H1 (cell line): ENCODE results near the gene HARS2. TPM values are rescaled to one million over a fixed set of nuclear protein-coding genes. Genes with fewer than 3 reads are reported as not detected.
"Not testable (repeated sequence)": the region's sequence is repeated elsewhere in the genome, so short reads cannot be mapped to it uniquely, and the experiment has no call there.

Source experiments
- CTCF ChIA-PET: fragments of 300-600 bp; sonication (Branson Sonifier 250); formaldehyde crosslinking; loops from one replicate; lab custom pipeline; 2021; ENCODE audit not compliant: partially characterized antibody; lab: Charles Lee
- POLR2A ChIA-PET: fragments of 300-600 bp; sonication (Branson Sonifier 250); formaldehyde crosslinking; loops from one replicate; lab custom pipeline; 2021; ENCODE audit warnings: inconsistent platforms; ENCODE audit not compliant: partially characterized antibody; lab: Charles Lee
- DNase-seq, 2 experiments: peaks; one replicate each; pipeline versions ENCODE4 v3.0.0 to v3.0.0-alpha.2; 2010 to 2022; ENCODE audit warnings: low spot score in 2 of 2, low read depth in 1 of 2, mixed read lengths in 1 of 2
- FAIRE-seq: peaks from 2 replicates; lab custom pipeline; 2011; peaks lifted over from hg19 to GRCh38; lab: Jason Lieb, UNC
- H2AFZ ChIP-seq: 2 replicates; pipeline ENCODE4 v1.8.1; 2012; ENCODE audit warnings: low read length, inconsistent platforms
- H2AK5ac ChIP-seq: 2 replicates; pipeline ENCODE4 v1.6.1; 2013; ENCODE audit warnings: low read depth, low read length
- H2BK120ac ChIP-seq: replicated peaks from 2 replicates; pipeline ENCODE3; 2013; ENCODE audit warnings: low read depth, low read length, inconsistent platforms
- H2BK12ac ChIP-seq: 2 replicates; pipeline ENCODE4 v1.6.1; 2013; ENCODE audit warnings: low read depth, low read length
- H2BK15ac ChIP-seq: 2 replicates; pipeline ENCODE4 v1.6.1; 2013; ENCODE audit warnings: low read length
- H2BK20ac ChIP-seq: 2 replicates; pipeline ENCODE4 v1.6.1; 2013; ENCODE audit warnings: low read length
- H2BK5ac ChIP-seq: 2 replicates; pipeline ENCODE4 v1.6.1; 2013; ENCODE audit warnings: low read depth, low read length
- H3K14ac ChIP-seq: 2 replicates; pipeline ENCODE4 v1.6.1; 2013; ENCODE audit warnings: inconsistent platforms; ENCODE audit not compliant: insufficient read length
- H3K18ac ChIP-seq: 2 replicates; pipeline ENCODE4 v1.6.1; 2013; ENCODE audit warnings: low read length; ENCODE audit errors: extremely low read depth
- H3K23ac ChIP-seq: 2 replicates; pipeline ENCODE4 v1.6.1; 2013; ENCODE audit warnings: inconsistent platforms; ENCODE audit not compliant: insufficient read length
- H3K23me2 ChIP-seq: 2 replicates; pipeline ENCODE4 v1.6.1; 2013; ENCODE audit warnings: low read depth, low read length
- H3K27ac ChIP-seq: 2 replicates; pipeline ENCODE4 v1.6.1; 2011; ENCODE audit warnings: low read depth, low read length, inconsistent platforms
- H3K27me3 ChIP-seq, 4 experiments: replicated peaks in 1 of 4; 1 replicate in 1 of 4; 2 replicates in 3 of 4; pipeline versions ENCODE4 v1.6.1 to v1.8.1; 2011 to 2013; ENCODE audit warnings: low read length in 3 of 4, mild to moderate bottlenecking in 3 of 4, inconsistent platforms in 2 of 4, mixed read lengths in 2 of 4, moderate library complexity in 1 of 4; ENCODE audit not compliant: control insufficient read depth in 3 of 4, insufficient read depth in 3 of 4; ENCODE audit errors: extremely low read depth in 1 of 4
- H3K36me3 ChIP-seq, 4 experiments: 2 replicates each; pipeline versions ENCODE4 v1.6.1 to v1.8.1; 2011 to 2013; ENCODE audit warnings: mild to moderate bottlenecking in 4 of 4, low read length in 3 of 4, moderate library complexity in 2 of 4, control low read depth in 1 of 4, inconsistent platforms in 1 of 4; ENCODE audit not compliant: insufficient read depth in 4 of 4, control insufficient read depth in 2 of 4
- H3K4ac ChIP-seq: replicated peaks from 2 replicates; pipeline ENCODE3; 2013; ENCODE audit warnings: low read length, low read depth, mixed read lengths, inconsistent platforms; ENCODE audit not compliant: insufficient read length
- H3K4me1 ChIP-seq, 4 experiments: replicated peaks in 1 of 4; 1 replicate in 1 of 4; 2 replicates in 3 of 4; pipeline versions ENCODE4 v1.6.1 to v1.8.1; 2011 to 2013; ENCODE audit warnings: low read length in 3 of 4, inconsistent platforms in 2 of 4, mixed read lengths in 1 of 4; ENCODE audit not compliant: insufficient read depth in 4 of 4, control insufficient read depth in 3 of 4
- H3K4me2 ChIP-seq, 2 experiments: 2 replicates each; pipeline versions ENCODE4 v1.6.1 to v1.8.1; 2011 to 2013; ENCODE audit warnings: low read depth in 2 of 2, low read length in 2 of 2, control low read depth in 1 of 2, inconsistent platforms in 1 of 2, mild to moderate bottlenecking in 1 of 2; ENCODE audit not compliant: insufficient read depth in 1 of 2
- H3K4me3 ChIP-seq, 4 experiments: fragments of 200-600, 300-600 bp in 1 of 4; sonication (generic), shearing (Covaris generic), sonication (Bioruptor Twin) in 1 of 4; 2 replicates each; pipeline versions ENCODE4 v1.5.1 to v1.8.1; 2011 to 2016; ENCODE audit warnings: low read length in 4 of 4, low read depth in 3 of 4, control low read depth in 2 of 4, inconsistent platforms in 2 of 4, mild to moderate bottlenecking in 2 of 4, mixed read lengths in 1 of 4, moderate library complexity in 1 of 4; ENCODE audit not compliant: insufficient read depth in 2 of 4; ENCODE audit errors: extremely low read depth in 1 of 4
- H3K56ac ChIP-seq: replicated peaks from 2 replicates; pipeline ENCODE3; 2013; ENCODE audit warnings: low read depth, mild to moderate bottlenecking, mixed read lengths, low read length, inconsistent platforms; ENCODE audit not compliant: insufficient read length
- H3K79me1 ChIP-seq: 2 replicates; pipeline ENCODE4 v1.6.1; 2013; ENCODE audit warnings: low read depth, low read length, control low read depth
- H3K79me2 ChIP-seq, 2 experiments: 2 replicates each; pipeline versions ENCODE4 v1.6.1 to v1.8.1; 2012 to 2013; ENCODE audit warnings: low read length in 2 of 2, mild to moderate bottlenecking in 2 of 2, inconsistent platforms in 1 of 2; ENCODE audit not compliant: insufficient read depth in 2 of 2, control insufficient read depth in 1 of 2
- H3K9ac ChIP-seq, 4 experiments: replicated peaks in 1 of 4; 1 replicate in 1 of 4; 2 replicates in 3 of 4; pipeline versions ENCODE4 v1.6.1 to v1.8.1; 2011 to 2013; ENCODE audit warnings: low read depth in 3 of 4, low read length in 3 of 4, control low read depth in 2 of 4, mild to moderate bottlenecking in 2 of 4, moderate library complexity in 2 of 4, inconsistent platforms in 1 of 4; ENCODE audit errors: extremely low read depth in 1 of 4
- H3K9me3 ChIP-seq, 2 experiments: 2 replicates each; pipeline versions ENCODE4 v1.6.1 to v1.8.1; 2012 to 2013; ENCODE audit warnings: mild to moderate bottlenecking in 2 of 2, moderate library complexity in 2 of 2, control low read depth in 1 of 2, inconsistent platforms in 1 of 2, low read depth in 1 of 2, low read length in 1 of 2, mixed read lengths in 1 of 2; ENCODE audit not compliant: insufficient read depth in 2 of 2
- H4K20me1 ChIP-seq, 2 experiments: replicated peaks in 1 of 2; 2 replicates each; pipeline versions ENCODE3 to v1.8.1; 2011 to 2013; ENCODE audit warnings: inconsistent platforms in 2 of 2, low read length in 2 of 2, mild to moderate bottlenecking in 1 of 2; ENCODE audit not compliant: insufficient read depth in 2 of 2, control insufficient read depth in 1 of 2
- H4K5ac ChIP-seq: 2 replicates; pipeline ENCODE4 v1.6.1; 2013; ENCODE audit warnings: low read length, low read depth, mixed read lengths, inconsistent platforms; ENCODE audit not compliant: insufficient read length
- H4K8ac ChIP-seq: 2 replicates; pipeline ENCODE4 v1.8.0; 2013; ENCODE audit warnings: mild to moderate bottlenecking, moderate library complexity, low read length, inconsistent platforms; ENCODE audit not compliant: insufficient read depth; ENCODE audit errors: extremely low read depth
- H4K91ac ChIP-seq: replicated peaks from 2 replicates; pipeline ENCODE3; 2013; ENCODE audit warnings: low read length, mixed read lengths, inconsistent platforms; ENCODE audit not compliant: insufficient read length
- BACH1 ChIP-seq: IDR thresholded peaks from 2 replicates; pipeline ENCODE4 v1.6.1; 2012; ENCODE audit warnings: low read length, improper control_type of control experiment
- CTBP2 ChIP-seq: IDR thresholded peaks from 2 replicates; pipeline ENCODE4 v1.7.0; 2011; ENCODE audit warnings: borderline replicate concordance, mild to moderate bottlenecking, moderate library complexity, mixed read lengths, low read length; ENCODE audit not compliant: insufficient read depth, insufficient read length
- CTCF ChIP-seq, 3 experiments: IDR thresholded peaks; 1 replicate in 2 of 3; 2 replicates in 1 of 3; pipeline versions ENCODE4 v1.5.1 to v1.6.1; 2011; ENCODE audit warnings: low read length in 3 of 3, mild to moderate bottlenecking in 3 of 3, inconsistent platforms in 2 of 3, low read depth in 1 of 3, moderate library complexity in 1 of 3; ENCODE audit not compliant: insufficient read depth in 1 of 3; ENCODE audit errors: control extremely low read depth in 1 of 3
- JUN ChIP-seq: IDR thresholded peaks from 2 replicates; pipeline ENCODE4 v1.6.1; 2011; ENCODE audit warnings: low read depth, mild to moderate bottlenecking, improper control_type of control experiment, low read length
- NRF1 ChIP-seq: IDR thresholded peaks from 2 replicates; pipeline ENCODE4 v1.6.1; 2011; ENCODE audit warnings: mild to moderate bottlenecking, low read depth, low read length, improper control_type of control experiment
- RXRA ChIP-seq: IDR thresholded peaks from 2 replicates; pipeline ENCODE4 v1.6.1; 2011; ENCODE audit warnings: low read depth, mild to moderate bottlenecking, low read length, moderate library complexity; ENCODE audit not compliant: insufficient read depth
- SAP30 ChIP-seq: fragments of 300-600 bp; sonication (generic); IDR thresholded peaks from 2 replicates; pipeline ENCODE4 v1.7.1; 2012; ENCODE audit warnings: low read length, moderate library complexity, mild to moderate bottlenecking, inconsistent platforms; ENCODE audit not compliant: insufficient read depth, insufficient replicate concordance
- WGBS, 2 experiments: shearing (Covaris generic) in 1 of 2; methylation state at CpG; one replicate each; pipeline versions ENCODE4 v1.1.6 to v1.1.7; 2013 to 2015; ENCODE audit warnings: low lambda C conversion rate in 2 of 2, mixed read lengths in 2 of 2, inconsistent platforms in 1 of 2, low coverage in 1 of 2, missing lambda C conversion rate in 1 of 2; ENCODE audit not compliant: insufficient replicate concordance in 2 of 2, insufficient coverage in 1 of 2, insufficient read length in 1 of 2; ENCODE audit errors: extremely low coverage in 1 of 2, missing lambda C conversion rate in 1 of 2; 5-methylcytosine and 5-hydroxymethylcytosine counted together
- polyA plus RNA-seq, 7 experiments: library from polyadenylated mRNA; depleted of rRNA in 3 of 7; stranded (reverse) in 5 of 7; unstranded in 2 of 7; fragments of >200 nt in 5 of 7; fragments of 200-250 nt in 2 of 7; gene quantifications; 1 replicate in 5 of 7; 2 replicates in 1 of 7; 4 replicates in 1 of 7; pipeline versions ENCODE4 v1.2.1 to v1.2.3, GENCODE V29; 2011 to 2013; ENCODE audit warnings: missing spikeins in 2 of 7, mixed read lengths in 2 of 7
- total RNA-seq: library from RNA; stranded (reverse); fragmentation: NEBNext Ultra II Directional; extraction: Animal tissue kit (Norgen Biotek cat#: 25700); gene quantifications from 2 replicates; pipeline ENCODE4 v1.2.1, GENCODE V29; 2021

The HARS2 gene
- total and polyA plus RNA-seq, 2 of the 8 experiments (the other 6 are each of a cell fraction or from before 2014, with no cell fraction given) = 16.1 to 23.1 TPM

DNA sequence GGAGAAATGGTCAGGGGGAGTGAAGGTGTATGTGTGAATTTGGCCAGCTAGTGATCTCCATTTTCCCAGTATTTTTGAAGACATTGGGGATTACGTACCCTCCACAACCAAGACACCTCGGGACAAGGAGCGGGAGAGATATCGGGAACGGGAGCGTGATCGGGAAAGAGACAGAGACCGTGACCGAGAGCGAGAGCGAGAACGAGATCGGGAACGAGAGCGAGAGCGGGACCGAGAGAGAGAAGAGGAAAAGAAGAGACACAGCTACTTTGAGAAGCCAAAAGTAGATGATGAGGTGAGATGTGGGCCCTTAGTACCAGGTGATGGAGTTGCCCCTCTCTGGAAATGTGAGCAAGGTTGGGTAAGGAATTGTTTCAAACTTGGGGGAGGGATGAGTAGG lies 32.4 kb upstream of the HARS2 start (continued):
- TF ChIP-seq JUN (no peak), RXRA (no peak), NRF1 (no peak), BACH1 (no peak), SAP30 (no peak), CTBP2 (no peak), CTCF (IDR thresholded peaks at IDR 0.05; ENCODE audit: control extremely low read depth in 1 of 3, insufficient read depth in 1 of 3, low read depth in 1 of 3, low read length in 3 of 3) (no peak)

- H4K91ac ChIP-seq, H3K23me2 ChIP-seq, H3K4me2 ChIP-seq, H3K9ac ChIP-seq, H3K4ac ChIP-seq, CTCF ChIA-PET, H3K18ac ChIP-seq, H4K8ac ChIP-seq, H2BK120ac ChIP-seq, H2BK5ac ChIP-seq, H2BK20ac ChIP-seq, H2AFZ ChIP-seq, DNase-seq, H3K79me1 ChIP-seq, H3K14ac ChIP-seq, H3K56ac ChIP-seq, H4K20me1 ChIP-seq, H3K27me3 ChIP-seq, H3K79me2 ChIP-seq, H3K23ac ChIP-seq, H4K5ac ChIP-seq, H2AK5ac ChIP-seq, H2BK15ac ChIP-seq, H3K27ac ChIP-seq, H3K4me1 ChIP-seq, H3K4me3 ChIP-seq, FAIRE-seq, H3K9me3 ChIP-seq, H2BK12ac ChIP-seq: not testable (repeated sequence)
- POLR2A ChIA-PET = interaction anchor here (9.9 kb wide), 1 partner anchor 13 kb away, joined by 87 read pairs; the partner anchor contains the start of genes IK and NDUFA2
- H3K36me3 ChIP-seq = peaks cover 10 to 61% (median 48%) of the 10 kb centered on the region in 4 experiments; a peak in 7 of 8 replicates
- 97% methylated on average over 6 of the region's 6 CpGs; no CpG with 5 or more reads in 1 of the 2 experiments for WGBS, 2 experiments
Observed at GRCh38 chr5:140660371-140660770, 30.9 kb upstream of the HARS2 start.
